Karpas-422 (cell line): ENCODE results near the gene ALDH1A3. TPM values are rescaled to one million over a fixed set of nuclear protein-coding genes. Genes with fewer than 3 reads are reported as not detected.
A peak's percentile ranks its signal among the peaks of the same experiment; 100 is the strongest.

Experiments
- DNase-seq: peaks from one replicate; pipeline ENCODE4 v3.0.0-alpha.2; 2015
- H2AFZ ChIP-seq: fragments of 200-600 bp; sonication (generic); 2 replicates; pipeline ENCODE4 v1.6.1; 2014; ENCODE audit warnings: antibody characterized with exemption, low read length, mixed read lengths
- H3K27ac ChIP-seq: fragments of 200-600 bp; sonication (generic); 2 replicates; pipeline ENCODE4 v1.5.1; 2014; ENCODE audit warnings: mild to moderate bottlenecking, low read length, moderate library complexity
- H3K27me3 ChIP-seq: fragments of 200-600 bp; sonication (generic); 2 replicates; pipeline ENCODE4 v1.6.1; 2014; ENCODE audit warnings: low read length, mixed read lengths
- H3K36me3 ChIP-seq: fragments of 200-600 bp; sonication (generic); 2 replicates; pipeline ENCODE4 v1.6.1; 2014; ENCODE audit warnings: low read length, mixed read lengths; ENCODE audit not compliant: insufficient read depth
- H3K4me1 ChIP-seq: fragments of 200-600 bp; sonication (generic); 2 replicates; pipeline ENCODE4 v1.6.1; 2014; ENCODE audit warnings: mild to moderate bottlenecking, low read length, mixed read lengths
- H3K4me2 ChIP-seq: fragments of 200-600 bp; sonication (generic); 2 replicates; pipeline ENCODE4 v1.6.1; 2014; ENCODE audit warnings: low read length, low read depth, mild to moderate bottlenecking; ENCODE audit not compliant: poor library complexity, severe bottlenecking
- H3K4me3 ChIP-seq: fragments of 200-600 bp; sonication (generic); 2 replicates; pipeline ENCODE4 v1.5.1; 2014; ENCODE audit warnings: mild to moderate bottlenecking, antibody characterized with exemption, low read length, mixed read lengths
- H3K79me2 ChIP-seq: fragments of 200-600 bp; sonication (generic); 2 replicates; pipeline ENCODE4 v1.6.1; 2014; ENCODE audit warnings: mild to moderate bottlenecking, low read length, mixed read lengths
- H3K9ac ChIP-seq: fragments of 200-600 bp; sonication (generic); 2 replicates; pipeline ENCODE4 v1.6.0; 2014; ENCODE audit warnings: low read length
- H3K9me2 ChIP-seq: fragments of 200-600 bp; sonication (generic), shearing (Covaris generic); replicated peaks from 2 replicates; pipeline ENCODE4 v1.6.0; 2014; ENCODE audit warnings: mild to moderate bottlenecking, low read length, moderate library complexity; ENCODE audit not compliant: insufficient read depth
- H3K9me3 ChIP-seq: fragments of 300-700, 200-600 bp; sonication (generic); 2 replicates; pipeline ENCODE4 v1.6.1; 2014; ENCODE audit warnings: low read length, mixed read lengths
- H4K20me1 ChIP-seq: fragments of 200-600 bp; sonication (generic); 2 replicates; pipeline ENCODE4 v1.6.1; 2014; ENCODE audit warnings: mild to moderate bottlenecking, antibody characterized with exemption, low read length, low read depth; ENCODE audit not compliant: insufficient read depth
- total RNA-seq: library from RNA; depleted of rRNA; stranded (reverse); fragments of >200 nt; shearing (Covaris generic); gene quantifications from 2 replicates; pipeline ENCODE4 v1.2.3, GENCODE V29; 2014; ENCODE audit warnings: low replicate concordance

ALDH1A3 gene
- total RNA-seq, 1 experiment from 2014 or later = not detected

GRCh38 chr15:100926258-100926657 lies 46.6 kb downstream of the ALDH1A3 start:
- Histone ChIP-seq H3K4me1 (peaks cover 98% of the 10 kb centered on the region), H3K79me2 (peaks cover 58% of the 10 kb centered on the region), H3K36me3 (peaks cover 66% of the 10 kb centered on the region), H3K27ac (peak overlapping the region; percentile 98), H3K9me2 (no peaks in the 10 kb centered on the region), H3K4me3 (no peak overlapping the region), H2AFZ (no peak overlapping the region), H4K20me1 (peaks cover 21% of the 10 kb centered on the region), H3K4me2 (peak overlapping the region; percentile 29), H3K9me3 (no peaks in the 10 kb centered on the region), H3K27me3 (no peaks in the 10 kb centered on the region), H3K9ac (peak overlapping the region; percentile 40)
- DNase-seq = peak; percentile 89

- no peaks in the 10 kb centered on the region for H3K9me3 ChIP-seq
- DNase-seq = peak; percentile 95
- peaks cover 56% of the 10 kb centered on the region for H3K79me2 ChIP-seq
- H2AFZ ChIP-seq = no peak overlapping the region
- H3K36me3 ChIP-seq = peaks cover 70% of the 10 kb centered on the region
- peak overlapping the region; percentile 66 for H3K4me2 ChIP-seq
- peak overlapping the region; percentile 46 for H3K4me3 ChIP-seq
- H3K9me2 ChIP-seq = no peaks in the 10 kb centered on the region
- H3K27me3 ChIP-seq = no peaks in the 10 kb centered on the region
- peaks cover 21% of the 10 kb centered on the region for H4K20me1 ChIP-seq
- peak overlapping the region; percentile 98 for H3K27ac ChIP-seq
- peak overlapping the region; percentile 76 for H3K9ac ChIP-seq
- H3K4me1 ChIP-seq = peaks cover 98% of the 10 kb centered on the region
Observed at GRCh38 chr15:100926971-100927756, 47.5 kb downstream of the ALDH1A3 start.

- Histone ChIP-seq H3K9me3 (no peaks in the 10 kb centered on the region), H3K27ac (peak overlapping the region; percentile 98), H4K20me1 (peaks cover 9% of the 10 kb centered on the region), H3K4me2 (peak overlapping the region; percentile 66), H3K36me3 (peaks cover 66% of the 10 kb centered on the region), H3K4me1 (peaks cover 98% of the 10 kb centered on the region), H3K4me3 (peak overlapping the region; percentile 46), H3K9ac (peak overlapping the region; percentile 76), H2AFZ (no peak overlapping the region), H3K27me3 (no peaks in the 10 kb centered on the region), H3K9me2 (no peaks in the 10 kb centered on the region), H3K79me2 (peaks cover 52% of the 10 kb centered on the region)
- peak; percentile 66 for DNase-seq
Observed at GRCh38 chr15:100928632-100929280, 49.1 kb downstream of the ALDH1A3 start.

DNA sequence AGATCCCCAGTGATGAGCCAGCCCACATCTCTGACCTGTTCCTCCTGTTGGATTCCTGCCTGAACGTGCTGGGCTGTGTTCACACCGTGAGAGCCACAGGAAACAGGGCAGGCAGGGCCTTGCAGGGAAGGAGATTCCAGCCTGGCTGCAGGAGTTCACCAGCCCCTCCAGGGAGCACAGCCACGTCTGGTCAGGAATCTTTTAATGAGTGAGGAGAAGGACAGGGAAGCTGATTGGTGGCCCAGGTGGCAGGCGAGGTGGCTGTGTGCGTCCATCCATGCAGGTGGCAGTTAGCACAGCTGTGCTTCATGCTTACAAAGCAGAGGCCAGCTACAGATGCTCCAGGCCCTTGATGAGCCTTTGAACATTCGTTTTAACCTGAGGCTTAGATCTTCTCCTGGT lies 50.0 kb downstream of the ALDH1A3 start:
- Histone ChIP-seq H3K9me2 (no peaks in the 10 kb centered on the region), H3K27ac (peak overlapping the region; percentile 98), H3K9me3 (no peaks in the 10 kb centered on the region), H3K4me2 (peak overlapping the region; percentile 66), H3K4me1 (peaks cover 98% of the 10 kb centered on the region), H2AFZ (no peak overlapping the region), H4K20me1 (peaks cover under 1% of the 10 kb centered on the region; the same call in 1 of the 2 replicates), H3K27me3 (no peaks in the 10 kb centered on the region), H3K36me3 (peaks cover 64% of the 10 kb centered on the region), H3K9ac (peak overlapping the region; percentile 76), H3K4me3 (peak overlapping the region; percentile 46; the same call in 1 of the 2 replicates), H3K79me2 (peaks cover 47% of the 10 kb centered on the region)
- DNase-seq = peak; percentile 83

DNA sequence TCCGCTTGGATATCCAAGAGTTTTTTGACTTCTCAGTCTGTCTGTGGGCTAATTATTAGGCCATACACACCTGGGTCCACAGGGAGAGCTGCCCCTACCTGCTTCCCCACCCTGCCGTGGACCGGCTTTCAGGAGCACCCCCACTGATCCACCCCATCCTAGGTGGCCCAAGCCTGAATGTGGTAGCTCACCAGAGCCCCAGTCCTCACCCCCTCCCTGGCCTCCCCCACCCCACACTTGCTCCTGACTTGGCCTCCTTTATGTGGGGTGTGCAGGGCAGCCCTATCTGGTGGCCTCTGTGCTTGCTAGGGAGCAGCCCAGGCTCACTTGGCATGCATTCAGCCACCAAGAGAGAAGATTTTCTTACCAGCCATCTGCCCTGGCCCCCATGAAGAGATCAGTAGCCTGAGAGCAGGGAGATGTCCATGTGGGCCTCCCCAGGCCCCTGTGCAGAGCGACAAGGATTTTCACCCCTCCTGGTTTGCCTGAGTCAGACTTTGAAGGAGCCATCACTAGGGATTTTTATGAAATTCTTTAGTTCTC lies 50.7 kb downstream of the ALDH1A3 start:
- Histone ChIP-seq H3K9me3 (no peaks in the 10 kb centered on the region), H3K27ac (peak overlapping the region; percentile 98), H3K79me2 (peaks cover 51% of the 10 kb centered on the region), H3K27me3 (no peaks in the 10 kb centered on the region), H3K4me2 (peak overlapping the region; percentile 66), H3K4me1 (peaks cover 99% of the 10 kb centered on the region), H3K9me2 (no peaks in the 10 kb centered on the region), H3K36me3 (peaks cover 62% of the 10 kb centered on the region), H2AFZ (no peak overlapping the region), H3K9ac (peak overlapping the region; percentile 76), H3K4me3 (peak overlapping the region; percentile 46), H4K20me1 (no peaks in the 10 kb centered on the region)
- DNase-seq = peak; percentile 64

DNA sequence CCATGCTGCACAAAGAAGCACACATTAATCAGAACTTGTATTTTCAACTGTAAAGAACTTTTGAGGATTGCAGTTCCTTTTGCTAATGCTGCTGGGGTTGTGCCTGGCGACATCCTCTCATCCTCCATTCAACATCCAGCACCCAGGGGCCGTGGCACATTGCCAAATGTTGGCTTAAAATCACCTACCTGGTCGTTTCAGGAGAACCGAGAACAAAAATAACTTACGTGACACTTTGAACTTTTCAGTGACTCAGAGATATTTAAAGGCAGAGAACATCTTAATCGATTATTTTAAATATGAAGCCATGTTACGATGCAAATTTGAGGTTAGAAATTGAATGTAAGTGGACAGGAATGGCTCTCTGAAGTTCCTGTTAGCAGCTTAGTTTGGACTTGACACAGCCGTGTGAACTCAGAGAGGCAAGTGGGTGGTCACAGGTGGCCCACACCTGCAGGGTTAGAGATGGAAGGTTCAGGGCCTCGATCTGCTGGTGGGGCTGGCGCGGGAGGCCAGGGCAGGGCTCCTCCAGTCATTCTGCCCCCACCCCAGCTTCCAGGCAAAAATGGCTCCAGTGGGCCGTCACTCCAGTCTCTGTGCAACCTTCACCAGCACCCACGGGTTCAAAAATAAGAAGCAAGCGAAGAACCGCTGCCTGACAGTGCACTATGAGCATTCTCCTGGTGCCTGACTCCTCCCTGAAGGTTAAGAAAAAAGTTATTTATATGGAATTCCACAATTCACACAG lies 51.7 kb downstream of the ALDH1A3 start:
- Histone ChIP-seq H4K20me1 (no peaks in the 10 kb centered on the region), H3K4me2 (peak overlapping the region; percentile 66), H3K27me3 (no peaks in the 10 kb centered on the region), H2AFZ (no peak overlapping the region), H3K27ac (peak overlapping the region; percentile 98), H3K4me3 (peak overlapping the region; percentile 46), H3K9me3 (no peaks in the 10 kb centered on the region), H3K36me3 (peaks cover 57% of the 10 kb centered on the region), H3K9me2 (no peaks in the 10 kb centered on the region), H3K79me2 (peaks cover 58% of the 10 kb centered on the region), H3K9ac (peak overlapping the region; percentile 76), H3K4me1 (peaks cover 99% of the 10 kb centered on the region)
- peak; percentile 94 for DNase-seq

DNA sequence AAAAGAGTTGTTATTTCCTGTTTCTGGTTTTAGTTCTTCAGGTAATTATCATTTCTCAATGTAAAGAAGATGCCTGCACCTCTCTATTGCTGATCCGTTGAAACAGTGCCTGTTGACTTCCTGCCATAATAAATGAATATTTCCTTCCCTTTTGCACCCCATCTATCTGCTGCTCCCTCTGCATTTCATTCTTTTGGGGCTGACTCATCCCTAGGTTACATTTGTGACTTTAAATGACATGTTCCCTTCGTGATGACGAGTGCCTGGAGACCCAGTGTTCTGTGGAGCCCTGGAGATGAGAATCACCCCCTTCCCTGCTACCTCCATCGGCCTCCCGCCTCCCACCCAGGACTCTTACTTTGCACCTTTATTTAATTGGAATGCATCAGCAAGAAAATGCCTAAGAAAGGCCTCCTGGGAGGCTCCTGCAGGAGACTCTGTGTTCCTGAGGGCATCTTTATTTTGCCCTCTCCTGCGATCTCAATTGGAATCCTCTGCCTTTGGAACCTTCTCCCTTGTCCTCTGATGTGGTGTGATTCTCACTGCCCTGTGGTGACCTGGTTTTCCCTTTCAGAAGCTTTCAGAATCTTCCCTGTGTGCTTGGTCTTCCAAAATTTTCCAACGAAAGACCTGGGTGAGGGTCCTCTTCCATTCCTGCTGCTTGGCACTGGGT lies 53.2 kb downstream of the ALDH1A3 start:
- H3K79me2 ChIP-seq = peaks cover 57% of the 10 kb centered on the region
- no peaks in the 10 kb centered on the region for H3K9me3 ChIP-seq
- H3K36me3 ChIP-seq = peaks cover 54% of the 10 kb centered on the region
- H3K27me3 ChIP-seq = no peaks in the 10 kb centered on the region
- H2AFZ ChIP-seq = no peak overlapping the region
- peak overlapping the region; percentile 66 for H3K4me2 ChIP-seq
- peaks cover 94% of the 10 kb centered on the region for H3K4me1 ChIP-seq
- H3K9me2 ChIP-seq = no peaks in the 10 kb centered on the region
- peak overlapping the region; percentile 98 for H3K27ac ChIP-seq
- no peaks in the 10 kb centered on the region for H4K20me1 ChIP-seq
- H3K9ac ChIP-seq = peak overlapping the region; percentile 62; the same call in 1 of the 2 replicates
- H3K4me3 ChIP-seq = no peak overlapping the region
- DNase-seq = no peak
